ENCODE data around the gene FADS2. TPM values are rescaled to one million over a fixed set of nuclear protein-coding genes. Genes with fewer than 3 reads are reported as not detected.

Gene FADS2
- total RNA-seq, 1 donor from 2014 or later = 315 TPM

DNA sequence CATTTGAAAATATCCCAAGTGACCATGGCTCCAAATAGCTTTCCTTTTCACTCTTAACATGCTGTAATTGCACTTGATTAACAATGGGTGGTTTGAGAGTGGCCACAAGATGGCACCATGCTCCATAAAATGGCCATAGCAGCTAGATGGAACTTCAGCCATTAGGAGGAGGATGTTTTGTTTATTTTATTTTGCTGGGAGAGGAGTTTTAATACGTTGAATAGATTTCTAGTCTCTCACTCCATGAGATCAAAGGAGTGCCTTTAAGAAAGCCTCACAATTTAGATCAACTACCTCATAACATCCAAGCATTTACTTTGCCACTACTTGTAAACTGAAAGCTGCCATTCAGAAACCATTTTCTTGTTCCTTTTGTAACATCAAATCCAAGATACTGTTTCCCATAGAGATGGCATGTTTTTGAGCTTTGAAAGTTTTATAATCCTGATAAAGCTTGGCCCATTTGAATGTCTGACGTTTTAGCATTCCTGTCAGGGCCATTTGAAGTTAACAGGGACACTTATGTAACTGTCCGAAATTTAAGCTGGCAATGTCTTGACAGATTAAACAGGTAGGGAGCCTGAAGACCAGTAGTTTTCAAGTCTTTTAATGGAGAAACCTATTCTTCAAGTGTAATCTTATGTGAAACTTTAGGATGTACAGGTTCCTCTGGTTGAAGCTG lies 30.7 kb upstream of the FADS2 start:
- Mint-ChIP-seq H3K4me1 (ENCODE audit: low read depth) (peaks cover 18% of the 10 kb centered on the region), H3K27ac (ENCODE audit: unreplicated experiment) (peak overlapping the region; percentile 0), H3K27me3 (ENCODE audit: low read depth) (no peaks in the 10 kb centered on the region), H3K36me3 (ENCODE audit: low read depth) (peaks cover 7% of the 10 kb centered on the region), H3K4me3 (ENCODE audit: unreplicated experiment) (no peak overlapping the region), H3K9me3 (ENCODE audit: low read depth) (no peaks in the 10 kb centered on the region)
- DNase-seq (ENCODE audit: low spot score) = peak; percentile 5
- TF ChIP-seq, protein P1, sequence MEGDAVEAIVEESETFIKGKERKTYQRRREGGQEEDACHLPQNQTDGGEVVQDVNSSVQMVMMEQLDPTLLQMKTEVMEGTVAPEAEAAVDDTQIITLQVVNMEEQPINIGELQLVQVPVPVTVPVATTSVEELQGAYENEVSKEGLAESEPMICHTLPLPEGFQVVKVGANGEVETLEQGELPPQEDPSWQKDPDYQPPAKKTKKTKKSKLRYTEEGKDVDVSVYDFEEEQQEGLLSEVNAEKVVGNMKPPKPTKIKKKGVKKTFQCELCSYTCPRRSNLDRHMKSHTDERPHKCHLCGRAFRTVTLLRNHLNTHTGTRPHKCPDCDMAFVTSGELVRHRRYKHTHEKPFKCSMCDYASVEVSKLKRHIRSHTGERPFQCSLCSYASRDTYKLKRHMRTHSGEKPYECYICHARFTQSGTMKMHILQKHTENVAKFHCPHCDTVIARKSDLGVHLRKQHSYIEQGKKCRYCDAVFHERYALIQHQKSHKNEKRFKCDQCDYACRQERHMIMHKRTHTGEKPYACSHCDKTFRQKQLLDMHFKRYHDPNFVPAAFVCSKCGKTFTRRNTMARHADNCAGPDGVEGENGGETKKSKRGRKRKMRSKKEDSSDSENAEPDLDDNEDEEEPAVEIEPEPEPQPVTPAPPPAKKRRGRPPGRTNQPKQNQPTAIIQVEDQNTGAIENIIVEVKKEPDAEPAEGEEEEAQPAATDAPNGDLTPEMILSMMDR (IDR thresholded peaks at IDR 0.05) = peak; percentile 95

DNA sequence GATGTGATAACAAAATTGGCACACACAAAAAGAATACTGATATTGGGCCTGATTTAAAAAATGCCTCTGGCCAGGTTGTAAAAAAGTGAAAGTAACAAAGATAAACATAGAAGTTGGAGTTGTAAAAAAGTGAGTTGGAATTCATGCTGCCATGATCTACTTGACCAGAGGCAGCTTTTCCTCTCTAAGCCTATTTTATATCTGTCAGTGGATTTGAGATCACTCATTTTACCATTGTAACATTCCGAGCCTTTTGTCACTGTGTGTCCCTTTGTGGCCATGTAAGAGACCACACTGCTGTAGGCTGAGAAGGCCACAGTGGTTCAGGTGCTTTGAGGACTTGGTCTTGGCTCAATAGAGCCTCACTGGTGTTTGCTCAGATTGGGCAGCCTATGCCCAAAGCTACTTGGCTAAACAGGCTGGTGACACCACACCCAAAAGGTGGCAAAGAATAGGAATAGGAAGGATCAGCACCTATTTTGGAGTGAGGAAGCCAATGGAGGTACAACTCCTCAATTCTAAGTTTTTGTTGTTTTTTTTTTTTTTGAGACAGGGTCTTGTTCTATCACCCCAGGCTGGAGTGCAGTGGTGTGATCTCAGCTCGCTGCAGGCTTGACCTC lies 28.3 kb upstream of the FADS2 start:
- peak; percentile 15 for DNase-seq (ENCODE audit: low spot score)
- H3K4me3 Mint-ChIP-seq (ENCODE audit: unreplicated experiment) = no peak overlapping the region
- no peak overlapping the region for H3K27ac Mint-ChIP-seq (ENCODE audit: unreplicated experiment)
- peaks cover 18% of the 10 kb centered on the region for H3K36me3 Mint-ChIP-seq (ENCODE audit: low read depth)
- H3K27me3 Mint-ChIP-seq (ENCODE audit: low read depth) = no peaks in the 10 kb centered on the region
- peaks cover 7% of the 10 kb centered on the region for H3K4me1 Mint-ChIP-seq (ENCODE audit: low read depth)
- TF ChIP-seq, protein P1 (IDR thresholded peaks at IDR 0.05) = no peak
- H3K9me3 Mint-ChIP-seq (ENCODE audit: low read depth) = no peaks in the 10 kb centered on the region

- Mint-ChIP-seq H3K27ac (ENCODE audit: unreplicated experiment) (no peak overlapping the region), H3K9me3 (ENCODE audit: low read depth) (no peaks in the 10 kb centered on the region), H3K27me3 (ENCODE audit: low read depth) (no peaks in the 10 kb centered on the region), H3K4me3 (ENCODE audit: unreplicated experiment) (no peak overlapping the region), H3K36me3 (ENCODE audit: low read depth) (peaks cover 20% of the 10 kb centered on the region), H3K4me1 (ENCODE audit: low read depth) (peaks cover 7% of the 10 kb centered on the region)
- DNase-seq (ENCODE audit: low spot score) = peak; percentile 7
- TF ChIP-seq, protein P1 (IDR thresholded peaks at IDR 0.05) = no peak
Measured at GRCh38 chr11:61800331-61801281, 27.5 kb upstream of the FADS2 start.

- Mint-ChIP-seq H3K9me3 (ENCODE audit: low read depth) (no peaks in the 10 kb centered on the region), H3K4me3 (ENCODE audit: unreplicated experiment) (no peak overlapping the region), H3K27ac (ENCODE audit: unreplicated experiment) (no peak overlapping the region), H3K27me3 (ENCODE audit: low read depth) (no peaks in the 10 kb centered on the region), H3K36me3 (ENCODE audit: low read depth) (peaks cover 20% of the 10 kb centered on the region), H3K4me1 (ENCODE audit: low read depth) (no peaks in the 10 kb centered on the region)
- DNase-seq (ENCODE audit: low spot score) = peak; percentile 34
- TF ChIP-seq, protein P1 (IDR thresholded peaks at IDR 0.05) = no peak
Measured at GRCh38 chr11:61802605-61803004, 25.5 kb upstream of the FADS2 start.

All from chondrocyte (in vitro differentiated cells).